Measurements from ENCODE around the gene KLHDC10.

KLHDC10 gene

GRCh38 chr7:130137207-130137606 lies 66.9 kb downstream of the KLHDC10 start:
- H4K20me1 ChIP-seq (ENCODE audit: insufficient read depth), result no peaks in the 10 kb centered on the region
- H3K36me3 ChIP-seq (ENCODE audit: insufficient read depth), result no peaks in the 10 kb centered on the region
- no peaks in the 10 kb centered on the region for H3K4me1 ChIP-seq (ENCODE audit: low read depth, poor library complexity, severe bottlenecking)
- no peak overlapping the region for H3K4me2 ChIP-seq
- no peak overlapping the region for H3K27ac ChIP-seq
- H3K27me3 ChIP-seq (ENCODE audit: insufficient read depth, low read depth), result no peaks in the 10 kb centered on the region
- no peak overlapping the region for H3K4me3 ChIP-seq (IDR thresholded peaks at IDR 0.05; ENCODE audit: insufficient read depth, low read depth, low read length)
- H2AFZ ChIP-seq (ENCODE audit: low read depth), result no peak overlapping the region
- TF ChIP-seq CTCF (conservative IDR thresholded peaks at IDR 0.05; ENCODE audit: low read depth, low read length), result no peak
- no peak overlapping the region for H3K9ac ChIP-seq
- no peaks in the 10 kb centered on the region for H3K79me2 ChIP-seq (ENCODE audit: insufficient read depth, low read depth)

GRCh38 chr7:130139193-130139960 lies 69.0 kb downstream of the KLHDC10 start:
- Histone ChIP-seq H3K79me2 (ENCODE audit: insufficient read depth, low read depth) (no peaks in the 10 kb centered on the region), H3K9ac (no peak overlapping the region), H3K4me3 (IDR thresholded peaks at IDR 0.05; ENCODE audit: insufficient read depth, low read depth, low read length) (no peak overlapping the region), H3K27me3 (ENCODE audit: insufficient read depth, low read depth) (no peaks in the 10 kb centered on the region), H3K27ac (no peak overlapping the region), H3K4me1 (ENCODE audit: low read depth, poor library complexity, severe bottlenecking) (no peaks in the 10 kb centered on the region), H3K36me3 (ENCODE audit: insufficient read depth) (no peaks in the 10 kb centered on the region), H4K20me1 (ENCODE audit: insufficient read depth) (no peaks in the 10 kb centered on the region), H3K4me2 (no peak overlapping the region), H2AFZ (ENCODE audit: low read depth) (no peak overlapping the region)
- no peak for TF ChIP-seq CTCF (conservative IDR thresholded peaks at IDR 0.05; ENCODE audit: low read depth, low read length)

- Histone ChIP-seq H3K36me3 (ENCODE audit: insufficient read depth) (no peaks in the 10 kb centered on the region), H3K79me2 (ENCODE audit: insufficient read depth, low read depth) (no peaks in the 10 kb centered on the region), H2AFZ (ENCODE audit: low read depth) (no peak overlapping the region), H4K20me1 (ENCODE audit: insufficient read depth) (no peaks in the 10 kb centered on the region), H3K27me3 (ENCODE audit: insufficient read depth, low read depth) (no peaks in the 10 kb centered on the region), H3K4me1 (ENCODE audit: low read depth, poor library complexity, severe bottlenecking) (no peaks in the 10 kb centered on the region), H3K4me3 (IDR thresholded peaks at IDR 0.05; ENCODE audit: insufficient read depth, low read depth, low read length) (no peak overlapping the region), H3K27ac (no peak overlapping the region), H3K4me2 (no peak overlapping the region), H3K9ac (no peak overlapping the region)
- no peak for TF ChIP-seq CTCF (conservative IDR thresholded peaks at IDR 0.05; ENCODE audit: low read depth, low read length)
Observed at GRCh38 chr7:130140551-130141160, 70.3 kb downstream of the KLHDC10 start.

GRCh38 chr7:130141161-130141883 lies 71.0 kb downstream of the KLHDC10 start:
- H2AFZ ChIP-seq (ENCODE audit: low read depth), result no peak overlapping the region
- no peak overlapping the region for H3K4me3 ChIP-seq (IDR thresholded peaks at IDR 0.05; ENCODE audit: insufficient read depth, low read depth, low read length)
- H3K27ac ChIP-seq, result no peak overlapping the region

More at GRCh38 chr7:130141161-130141883, 71.0 kb downstream of the KLHDC10 start:
- Histone ChIP-seq H3K79me2 (ENCODE audit: insufficient read depth, low read depth) (no peaks in the 10 kb centered on the region), H3K9ac (no peak overlapping the region), H3K36me3 (ENCODE audit: insufficient read depth) (no peaks in the 10 kb centered on the region), H3K27me3 (ENCODE audit: insufficient read depth, low read depth) (no peaks in the 10 kb centered on the region), H4K20me1 (ENCODE audit: insufficient read depth) (no peaks in the 10 kb centered on the region), H3K4me2 (no peak overlapping the region), H3K4me1 (ENCODE audit: low read depth, poor library complexity, severe bottlenecking) (no peaks in the 10 kb centered on the region)
- no peak for TF ChIP-seq CTCF (conservative IDR thresholded peaks at IDR 0.05; ENCODE audit: low read depth, low read length)
